ENCODE measurements around the gene PRKCA. TPM values are rescaled to one million over a fixed set of nuclear protein-coding genes. Genes with fewer than 3 reads are reported as not detected.

Gene PRKCA
- total RNA-seq, 1 donor from 2014 or later = 2.2 TPM

DNA sequence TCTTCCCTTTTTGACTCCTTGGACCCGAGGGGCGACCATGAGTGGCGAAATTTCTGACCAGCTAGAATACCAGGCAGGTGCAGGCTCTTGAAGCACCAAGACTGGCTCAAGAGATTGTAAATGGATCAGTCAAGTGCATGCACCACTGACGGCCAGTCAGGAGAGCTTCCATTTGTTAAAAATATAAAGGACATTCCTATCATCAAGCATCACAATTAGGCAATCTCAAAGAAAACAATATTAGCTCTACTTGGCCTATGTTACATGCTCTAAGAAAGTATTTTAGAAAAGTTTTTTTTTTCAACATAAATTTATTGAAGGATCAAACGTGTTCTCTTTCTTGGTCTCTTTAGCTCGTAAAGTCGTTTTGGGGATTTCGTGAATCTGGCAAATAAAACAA lies 1.5 kb upstream of the PRKCA start:
- H3K4me1 Mint-ChIP-seq = peaks cover 11% of the 10 kb centered on the region
- TF ChIP-seq, protein P1, sequence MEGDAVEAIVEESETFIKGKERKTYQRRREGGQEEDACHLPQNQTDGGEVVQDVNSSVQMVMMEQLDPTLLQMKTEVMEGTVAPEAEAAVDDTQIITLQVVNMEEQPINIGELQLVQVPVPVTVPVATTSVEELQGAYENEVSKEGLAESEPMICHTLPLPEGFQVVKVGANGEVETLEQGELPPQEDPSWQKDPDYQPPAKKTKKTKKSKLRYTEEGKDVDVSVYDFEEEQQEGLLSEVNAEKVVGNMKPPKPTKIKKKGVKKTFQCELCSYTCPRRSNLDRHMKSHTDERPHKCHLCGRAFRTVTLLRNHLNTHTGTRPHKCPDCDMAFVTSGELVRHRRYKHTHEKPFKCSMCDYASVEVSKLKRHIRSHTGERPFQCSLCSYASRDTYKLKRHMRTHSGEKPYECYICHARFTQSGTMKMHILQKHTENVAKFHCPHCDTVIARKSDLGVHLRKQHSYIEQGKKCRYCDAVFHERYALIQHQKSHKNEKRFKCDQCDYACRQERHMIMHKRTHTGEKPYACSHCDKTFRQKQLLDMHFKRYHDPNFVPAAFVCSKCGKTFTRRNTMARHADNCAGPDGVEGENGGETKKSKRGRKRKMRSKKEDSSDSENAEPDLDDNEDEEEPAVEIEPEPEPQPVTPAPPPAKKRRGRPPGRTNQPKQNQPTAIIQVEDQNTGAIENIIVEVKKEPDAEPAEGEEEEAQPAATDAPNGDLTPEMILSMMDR (IDR thresholded peaks at IDR 0.05) = no peak
- ChIA-PET CTCF (no interaction called here), POLR2A (interaction anchor here (0.6 to 1.1 kb wide), 2 partner anchors 40 to 140 kb away, joined by 4 to 10 read pairs; no protein-coding TSS in a partner anchor)
- intact Hi-C loops (cut with micrococcal nuclease) = no loop called here
- peaks cover 22% of the 10 kb centered on the region for H3K27me3 Mint-ChIP-seq
- no peaks in the 10 kb centered on the region for H3K36me3 Mint-ChIP-seq (ENCODE audit: low read depth)
- H3K27ac Mint-ChIP-seq = no peak overlapping the region
- peak overlapping the region; percentile 90 for H3K4me3 Mint-ChIP-seq
- no peaks in the 10 kb centered on the region for H3K9me3 Mint-ChIP-seq
- ATAC-seq (ENCODE audit: low read depth) (no peak), DNase-seq (no peak)

DNA sequence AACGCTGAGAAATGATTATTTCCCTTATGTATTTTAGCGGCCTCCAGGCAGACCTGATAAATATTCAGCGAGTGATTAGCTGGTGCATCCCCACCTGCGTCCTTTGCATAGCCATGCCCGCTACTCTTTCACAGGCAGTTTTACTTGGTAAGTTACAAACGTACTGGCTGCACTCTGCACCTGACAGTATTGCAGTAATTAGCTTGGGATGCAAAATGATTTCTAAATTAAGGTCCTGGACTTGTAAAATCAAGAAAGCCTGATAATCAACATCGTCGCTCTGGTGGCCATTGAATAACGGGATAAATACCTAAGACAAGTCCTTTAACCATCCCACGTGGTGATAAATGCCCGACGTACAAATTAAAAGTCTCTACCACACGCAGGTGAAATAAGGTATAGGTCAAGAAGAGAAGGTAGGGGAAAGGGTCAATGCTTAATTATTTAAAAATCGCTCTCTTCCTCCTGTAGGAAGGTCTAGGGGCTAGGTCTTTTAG lies 998 bp upstream of the PRKCA start:
- Mint-ChIP-seq H3K27ac (peak overlapping the region; percentile 42), H3K4me1 (peaks cover 11% of the 10 kb centered on the region), H3K36me3 (ENCODE audit: low read depth) (no peaks in the 10 kb centered on the region), H3K4me3 (peak overlapping the region; percentile 90), H3K27me3 (peaks cover 23% of the 10 kb centered on the region), H3K9me3 (no peaks in the 10 kb centered on the region)
- no peak for DNase-seq
- no peak for ATAC-seq (ENCODE audit: low read depth)
- ChIA-PET CTCF (no interaction called here), POLR2A (interaction anchor here (0.6 to 1.1 kb wide), 2 partner anchors 40 to 140 kb away, joined by 4 to 10 read pairs; no protein-coding TSS in a partner anchor)
- intact Hi-C loops (cut with micrococcal nuclease) = no loop called here
- TF ChIP-seq, protein P1 (IDR thresholded peaks at IDR 0.05) = no peak

DNA sequence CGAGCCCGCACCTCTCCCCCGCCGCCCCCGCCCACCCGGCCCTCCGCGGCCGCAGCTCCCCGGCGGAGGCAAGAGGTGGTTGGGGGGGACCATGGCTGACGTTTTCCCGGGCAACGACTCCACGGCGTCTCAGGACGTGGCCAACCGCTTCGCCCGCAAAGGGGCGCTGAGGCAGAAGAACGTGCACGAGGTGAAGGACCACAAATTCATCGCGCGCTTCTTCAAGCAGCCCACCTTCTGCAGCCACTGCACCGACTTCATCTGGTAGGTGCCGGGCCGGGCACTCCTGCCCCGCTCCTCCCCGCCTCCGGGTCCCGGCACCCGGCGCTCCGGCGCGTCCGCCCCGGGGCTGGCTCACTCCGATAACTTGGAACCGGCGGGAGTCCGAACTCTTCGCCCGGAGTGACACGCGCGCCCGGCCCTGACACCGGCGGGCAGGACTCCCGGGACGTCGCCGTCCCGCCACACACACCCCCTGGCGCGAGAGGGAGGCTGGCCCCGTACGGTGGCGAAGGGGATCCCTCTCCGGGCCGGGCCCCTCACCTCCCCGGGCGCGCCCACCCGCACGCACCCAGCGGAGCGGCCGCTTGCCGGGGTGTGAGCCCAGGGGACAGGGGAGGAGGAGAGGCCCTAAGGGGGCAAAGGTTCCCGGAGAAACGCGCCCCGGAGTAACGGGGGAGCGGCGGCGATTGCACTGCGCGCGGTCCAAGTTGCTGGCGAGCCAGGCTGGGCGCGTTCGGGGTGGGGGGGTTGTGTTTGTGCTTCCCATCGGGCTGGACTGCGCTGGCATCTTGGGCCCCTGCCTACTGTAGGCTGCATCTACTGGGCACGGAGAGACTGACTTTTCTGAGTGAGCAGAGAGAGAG lies 581 bp downstream of the PRKCA start:
- Mint-ChIP-seq H3K36me3 (ENCODE audit: low read depth) (no peaks in the 10 kb centered on the region), H3K4me1 (peaks cover 11% of the 10 kb centered on the region), H3K9me3 (no peaks in the 10 kb centered on the region), H3K4me3 (peak overlapping the region; percentile 86), H3K27me3 (peaks cover 24% of the 10 kb centered on the region), H3K27ac (no peak overlapping the region)
- TF ChIP-seq, protein P1 (IDR thresholded peaks at IDR 0.05) = no peak
- ATAC-seq (ENCODE audit: low read depth) (peak; percentile 26), DNase-seq (peak; percentile 28)
- intact Hi-C loops (cut with micrococcal nuclease) = loop anchor here (2.0 kb wide), 2 partner anchors 110 to 742 kb away; partner anchors contain the start of genes AXIN2 and CEP112
- ChIA-PET POLR2A (no interaction called here), CTCF (no interaction called here)

DNA sequence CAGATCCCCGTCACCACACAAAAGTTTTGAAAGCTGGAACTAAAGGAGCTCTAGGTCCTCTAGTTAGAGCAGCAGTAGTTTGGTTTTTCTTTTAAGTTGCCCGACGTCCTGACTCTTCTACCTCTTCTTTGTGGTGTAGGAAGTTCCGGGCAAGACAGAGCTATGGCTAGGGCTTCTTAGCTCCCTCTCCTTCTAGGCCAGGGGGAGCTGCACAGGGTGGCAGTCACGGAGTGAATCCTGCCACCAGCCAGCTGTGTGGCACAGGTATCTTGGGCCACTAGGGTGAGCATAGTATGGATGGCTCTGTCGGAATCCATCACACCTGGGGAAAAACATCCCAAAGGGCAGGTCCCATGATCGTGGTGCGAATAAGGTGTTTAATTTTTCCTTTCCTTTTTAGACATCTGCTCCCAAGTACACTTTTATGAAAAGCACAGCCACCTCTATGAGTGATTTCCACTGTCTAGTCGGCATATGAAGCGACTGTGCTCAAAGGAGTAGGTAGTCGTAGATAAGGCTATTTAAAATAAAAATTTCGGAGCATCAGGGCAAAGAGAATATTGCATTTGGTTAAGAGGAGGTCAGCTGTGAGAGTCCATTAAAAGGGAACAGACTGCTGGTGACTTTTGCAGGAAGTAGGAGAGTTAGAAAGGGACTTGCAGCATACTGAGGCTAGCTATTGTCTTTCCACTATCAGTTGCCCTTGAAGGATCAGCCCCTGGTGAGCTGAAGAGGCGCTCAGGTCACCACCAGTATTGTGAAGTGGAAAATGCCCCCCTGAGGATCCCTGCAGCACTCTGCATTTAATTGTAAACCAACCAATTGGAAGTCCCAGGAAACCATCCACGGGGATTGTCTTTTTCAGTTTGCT lies 2.1 kb downstream of the PRKCA start:
- intact Hi-C loops (cut with micrococcal nuclease) = no loop called here
- DNase-seq = no peak
- no peak for ATAC-seq (ENCODE audit: low read depth)
- Mint-ChIP-seq H3K27ac (no peak overlapping the region), H3K9me3 (no peaks in the 10 kb centered on the region), H3K4me1 (peaks cover 11% of the 10 kb centered on the region), H3K4me3 (peak overlapping the region; percentile 42), H3K27me3 (peaks cover 23% of the 10 kb centered on the region), H3K36me3 (ENCODE audit: low read depth) (no peaks in the 10 kb centered on the region)
- POLR2A ChIA-PET = no interaction called here
- CTCF ChIA-PET = no interaction called here
- TF ChIP-seq, protein P1 (IDR thresholded peaks at IDR 0.05) = no peak

DNA sequence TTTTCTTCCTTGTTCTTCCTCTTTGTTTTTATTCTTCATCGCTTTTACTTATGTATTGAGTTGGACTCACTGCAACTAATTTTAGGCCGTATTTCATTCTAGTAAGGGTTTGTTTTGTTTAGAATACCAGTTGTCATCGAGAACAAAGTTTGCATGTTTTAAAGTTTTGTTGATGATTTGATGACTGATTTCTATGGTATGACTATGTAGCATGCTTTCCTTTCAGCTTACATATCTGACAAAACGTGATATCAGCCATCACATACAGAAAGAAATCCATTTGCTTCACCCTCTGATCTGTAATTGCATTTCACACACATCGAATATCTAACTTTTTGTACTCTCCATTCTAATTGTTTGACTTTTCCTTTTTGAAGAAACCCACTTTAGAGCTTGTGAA lies 4.0 kb downstream of the PRKCA start:
- ChIA-PET POLR2A (no interaction called here), CTCF (no interaction called here)
- ATAC-seq (ENCODE audit: low read depth) (no peak), DNase-seq (no peak)
- Mint-ChIP-seq H3K27me3 (peaks cover 11% of the 10 kb centered on the region), H3K27ac (no peak overlapping the region), H3K4me1 (peaks cover 7% of the 10 kb centered on the region), H3K9me3 (no peaks in the 10 kb centered on the region), H3K36me3 (ENCODE audit: low read depth) (no peaks in the 10 kb centered on the region), H3K4me3 (no peak overlapping the region)
- TF ChIP-seq, protein P1 (IDR thresholded peaks at IDR 0.05) = no peak
- intact Hi-C loops (cut with micrococcal nuclease) = no loop called here
